HG03060 (cell line): ENCODE results near the gene GDPD5.
A peak's percentile ranks its signal among the peaks of the same experiment; 100 is the strongest.

Experiments
- ATAC-seq: cut with Tn5 transposase; IDR thresholded peaks from one replicate; pipeline ENCODE4 v1.9.1; 2021; ENCODE audit warnings: low read depth, moderate number of reproducible peaks; ENCODE audit not compliant: unreplicated experiment

GDPD5 gene

DNA sequence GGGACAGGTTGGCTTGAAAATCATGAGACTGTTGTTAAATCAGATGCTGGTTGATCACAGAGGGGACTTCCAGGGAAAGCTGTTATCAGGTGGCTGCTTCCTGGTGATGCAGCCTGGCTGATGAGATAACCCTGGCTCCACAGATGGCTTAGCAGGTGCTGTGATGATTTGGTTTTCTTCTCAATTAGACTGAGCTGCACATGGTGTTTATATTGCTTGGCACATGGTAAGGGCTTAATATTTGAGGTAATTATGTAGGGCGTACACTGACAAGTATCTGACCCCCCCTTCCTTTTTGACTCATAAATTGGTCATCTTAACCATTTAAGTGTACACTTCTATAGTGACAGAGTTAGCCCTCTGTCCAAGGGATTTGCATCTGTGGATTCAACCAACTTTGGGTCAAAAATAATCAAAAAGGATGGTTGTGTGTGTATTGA is 119.4 kb downstream of the GDPD5 start:
- ATAC-seq: no peak

DNA sequence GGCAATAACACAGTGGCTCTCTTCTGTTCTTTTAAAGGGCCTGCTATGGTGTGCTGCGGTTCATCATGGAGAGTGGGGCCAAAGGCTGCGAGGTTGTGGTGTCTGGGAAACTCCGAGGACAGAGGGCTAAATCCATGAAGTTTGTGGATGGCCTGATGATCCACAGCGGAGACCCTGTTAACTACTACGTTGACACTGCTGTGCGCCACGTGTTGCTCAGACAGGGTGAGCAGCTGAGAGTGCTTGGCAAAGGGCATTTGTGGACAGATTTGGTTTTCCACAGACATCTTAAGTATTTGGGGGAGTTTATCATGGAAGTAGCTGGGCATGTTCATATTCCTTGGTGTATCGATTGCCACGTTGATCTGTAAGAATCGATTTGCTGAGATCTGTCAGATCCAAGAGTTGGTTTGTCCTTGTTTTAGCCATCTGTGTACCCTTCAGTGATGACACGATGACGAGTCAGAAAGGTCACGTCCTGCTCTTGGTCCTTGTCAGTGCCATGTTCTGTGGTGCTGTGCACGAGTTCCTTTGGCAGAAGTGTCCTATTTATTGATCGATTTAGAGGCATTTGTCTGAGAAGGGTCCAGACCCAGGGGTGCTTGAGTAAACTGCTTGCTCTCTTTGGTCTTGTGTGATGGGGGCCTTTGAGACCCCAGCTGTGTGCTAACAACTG is 121.6 kb downstream of the GDPD5 start:
- no peak for ATAC-seq

DNA sequence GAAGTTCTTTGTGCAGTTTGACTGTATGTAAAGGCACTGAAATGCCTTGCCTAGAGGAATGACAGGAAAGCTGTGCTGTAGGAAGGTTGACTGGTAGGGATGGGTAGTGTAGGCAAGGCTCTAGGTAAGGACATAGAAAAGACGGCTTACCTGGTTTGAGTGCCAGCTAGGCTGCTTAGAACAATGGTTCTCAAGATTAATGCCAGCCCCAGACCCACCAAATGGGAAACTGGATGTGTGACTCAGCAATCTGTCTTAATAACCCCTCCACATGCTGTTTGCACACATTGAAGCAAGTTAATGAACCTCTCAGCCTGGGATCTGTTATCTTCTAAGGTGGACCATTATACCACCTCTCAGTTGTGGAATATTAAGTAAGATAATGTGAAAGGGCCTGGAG is 122.7 kb downstream of the GDPD5 start:
- no peak for ATAC-seq

DNA sequence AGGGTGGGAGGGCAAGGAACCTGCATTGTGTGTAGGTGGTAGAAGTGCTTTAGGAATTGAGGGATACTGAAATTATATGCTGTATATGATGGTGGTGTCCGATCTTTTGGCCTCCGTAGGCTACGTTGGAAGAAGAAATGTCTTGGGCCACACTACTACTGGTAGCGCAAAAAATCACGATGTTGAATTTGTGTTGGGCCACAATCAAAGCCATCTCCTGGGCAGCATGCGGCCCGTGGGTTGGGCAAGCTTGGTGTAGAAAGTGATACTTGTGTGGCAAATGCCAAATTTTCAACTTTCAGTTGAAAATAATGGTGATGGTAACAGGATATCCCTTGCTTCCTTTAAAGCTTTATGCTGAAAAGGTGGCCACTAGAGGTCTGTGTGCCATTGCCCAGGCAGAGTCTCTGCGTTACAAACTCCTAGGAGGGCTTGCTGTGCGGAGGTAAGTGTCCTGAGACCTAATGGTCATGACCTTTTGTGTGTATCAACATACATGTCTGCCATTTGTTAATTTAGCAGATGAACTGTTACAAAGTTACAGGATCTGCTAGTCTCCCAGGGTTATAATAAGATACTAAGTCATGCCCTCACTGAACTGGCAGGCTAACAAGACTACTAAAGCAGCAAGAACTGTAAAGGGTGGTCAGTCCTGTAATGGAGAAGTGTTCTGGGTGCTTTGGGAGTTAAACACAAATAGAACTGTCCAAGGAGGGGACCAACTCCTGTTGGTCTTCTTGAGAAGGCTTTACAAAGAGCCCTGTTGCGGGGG is 123.6 kb downstream of the GDPD5 start:
- no peak for ATAC-seq

DNA sequence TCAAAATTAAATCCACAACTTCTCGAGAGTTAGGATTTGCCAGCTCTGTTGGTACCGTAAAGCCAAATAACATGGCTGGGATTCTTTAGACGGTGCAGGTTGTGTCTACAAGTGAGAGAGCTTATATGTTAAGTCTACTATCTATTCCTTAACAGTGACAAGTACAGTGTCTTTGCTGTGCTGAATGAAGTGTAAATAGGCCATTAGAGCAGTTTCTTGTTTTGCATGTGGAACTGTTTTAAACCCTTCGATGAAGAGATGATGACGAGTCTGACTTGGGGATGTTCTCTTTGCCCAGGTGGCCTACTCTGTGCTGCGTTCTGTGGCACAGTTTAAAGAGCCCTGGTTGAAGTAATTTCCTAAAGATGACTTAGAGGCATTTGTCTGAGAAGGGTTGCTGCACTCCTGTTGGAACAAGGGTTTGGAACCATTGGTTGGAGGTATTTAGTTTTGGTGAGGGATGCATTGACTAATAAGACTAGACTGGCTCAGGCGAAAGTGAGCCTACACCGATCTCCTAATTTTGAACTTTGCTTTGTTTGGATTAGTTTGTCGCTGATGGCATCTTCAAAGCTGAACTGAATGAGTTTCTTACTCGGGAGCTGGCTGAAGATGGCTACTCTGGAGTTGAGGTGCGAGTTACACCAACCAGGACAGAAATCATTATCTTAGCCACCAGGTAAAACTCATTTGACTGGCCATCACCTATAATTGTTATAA is 125.4 kb downstream of the GDPD5 start:
- ATAC-seq: no peak

DNA sequence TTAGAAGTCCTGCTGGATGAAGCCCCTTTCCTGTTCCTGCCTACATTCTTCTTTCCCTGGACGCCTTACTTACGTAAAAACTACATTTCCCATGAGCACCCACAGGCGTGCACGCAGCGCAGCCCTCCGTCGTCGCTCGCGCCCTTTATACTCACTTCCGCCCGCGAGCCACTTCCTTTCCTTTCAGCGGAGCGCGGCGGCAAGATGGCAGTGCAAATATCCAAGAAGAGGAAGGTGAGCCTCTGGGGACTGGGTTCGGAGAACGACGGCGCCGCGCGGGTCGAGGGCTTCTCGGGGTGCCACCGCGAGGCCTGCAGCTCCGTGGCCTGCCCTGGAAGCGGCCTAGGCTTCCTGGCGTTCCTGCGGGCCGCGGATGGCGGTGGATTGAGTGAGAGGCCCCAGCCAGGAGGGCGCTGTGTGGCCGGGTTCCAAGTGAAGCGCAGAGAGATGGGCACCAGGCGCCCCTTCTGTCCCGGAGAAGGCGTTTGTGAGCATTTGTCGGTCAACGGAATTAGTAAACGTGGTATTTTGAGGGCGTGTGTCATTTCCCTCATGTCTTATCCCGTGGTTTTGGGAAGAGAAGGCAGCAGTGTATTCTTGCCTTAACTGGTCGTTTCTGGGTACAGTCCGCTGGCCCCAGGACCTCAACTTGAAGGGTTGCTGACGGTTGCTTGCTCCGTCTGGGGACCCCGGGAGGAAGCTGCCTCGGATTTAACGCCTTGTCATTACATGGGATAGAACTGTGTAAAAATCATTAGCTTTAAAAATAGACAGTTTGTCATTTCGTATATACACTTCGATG is 126.2 kb downstream of the GDPD5 start, which contains the start of gene RPS3:
Gene RPS3, plus strand, starts transcription at position 175 of the 802 bp plus-strand sequence. Its CDS starts 30 bp downstream, at position 205.
- ATAC-seq: peak; percentile 83

DNA sequence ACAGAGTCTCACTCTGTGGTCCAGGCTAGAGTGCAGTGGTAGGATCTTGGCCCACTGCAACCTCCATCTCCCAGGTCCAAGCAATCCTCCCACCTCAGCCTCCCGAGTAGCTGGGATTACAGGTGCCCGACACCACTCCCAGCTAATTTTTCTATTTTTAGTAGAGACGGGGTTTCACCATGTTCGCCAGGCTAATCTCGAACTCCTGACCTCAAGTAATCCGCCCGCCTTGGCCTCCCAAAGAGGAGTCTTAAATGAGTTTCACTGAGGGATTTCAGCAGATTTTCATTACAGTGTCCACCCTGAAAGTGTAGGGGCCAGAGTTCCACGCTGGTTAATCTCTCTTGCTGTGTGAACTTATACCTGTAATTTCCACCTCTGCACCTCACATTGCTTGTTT is 126.8 kb downstream of the GDPD5 start:
- no peak for ATAC-seq

DNA sequence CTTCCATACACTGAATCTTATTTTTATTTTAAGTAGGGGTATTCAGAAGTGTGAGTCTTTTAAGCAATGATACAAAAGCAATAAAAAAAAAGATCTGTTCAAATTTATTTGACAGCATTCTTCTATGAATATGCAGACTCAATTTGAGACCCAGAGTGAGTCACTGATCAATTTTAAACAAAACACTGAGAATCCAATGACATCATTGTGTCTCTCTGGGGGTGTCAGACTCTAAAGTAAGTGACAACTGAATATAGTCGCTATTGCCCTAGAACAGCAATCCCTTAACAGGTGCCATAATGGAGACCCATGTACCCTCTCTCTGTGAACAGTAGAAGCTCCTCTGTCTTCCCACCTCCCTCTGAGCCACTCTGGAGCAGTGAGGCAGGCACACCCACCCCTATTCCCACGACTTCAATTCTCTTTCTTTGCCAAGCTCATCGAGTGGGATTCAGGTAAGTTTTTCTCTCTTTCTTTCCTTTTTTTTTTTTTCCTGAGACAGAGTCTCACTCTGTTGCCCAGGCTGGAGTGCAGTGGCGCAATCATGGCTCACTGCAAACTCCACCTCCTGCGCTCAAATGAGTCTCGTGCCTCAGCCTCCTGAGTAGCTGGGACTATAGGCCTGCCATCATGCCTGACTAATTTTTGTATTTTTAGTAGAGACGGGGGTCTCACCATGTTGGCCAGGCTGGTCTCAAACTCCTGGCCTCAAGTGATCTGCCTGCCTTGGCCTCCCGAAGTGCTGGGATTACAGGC is 131.5 kb downstream of the GDPD5 start:
- no peak for ATAC-seq

DNA sequence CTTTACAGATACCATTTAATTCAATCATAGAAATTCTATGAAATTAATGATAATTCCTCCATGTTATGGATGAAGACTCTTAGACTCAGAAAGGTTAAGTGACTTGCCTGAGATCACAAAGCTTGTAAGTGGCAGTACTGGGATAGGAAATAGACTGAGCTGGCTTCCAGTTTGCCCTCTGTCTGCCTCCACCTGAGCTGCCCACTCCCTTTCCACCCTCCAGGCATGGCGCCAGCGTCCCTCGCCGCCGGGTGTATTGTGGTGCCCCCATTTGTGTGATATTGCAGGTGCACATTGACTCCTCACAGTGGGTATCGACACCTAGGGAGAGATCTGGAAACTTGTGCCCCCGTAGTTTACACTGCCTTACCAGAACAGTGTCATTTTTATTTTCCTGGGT is 135.8 kb downstream of the GDPD5 start:
- ATAC-seq: no peak

DNA sequence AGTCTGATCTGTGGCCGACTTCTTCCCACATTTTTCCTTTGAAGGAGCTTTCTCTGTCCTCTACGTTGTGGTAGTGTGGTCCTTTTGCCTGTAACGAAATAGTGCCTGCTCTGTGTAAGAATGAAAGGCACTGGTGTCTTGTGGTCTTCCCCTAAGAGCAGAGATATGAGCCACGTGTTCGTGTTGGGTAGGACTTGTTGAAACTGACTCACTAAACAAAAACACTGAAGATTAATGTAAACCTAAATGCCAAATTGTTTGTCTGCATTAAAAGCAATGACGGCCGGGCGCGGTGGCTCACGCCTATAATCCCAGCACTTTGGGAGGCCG is 136.5 kb downstream of the GDPD5 start:
- no peak for ATAC-seq

DNA sequence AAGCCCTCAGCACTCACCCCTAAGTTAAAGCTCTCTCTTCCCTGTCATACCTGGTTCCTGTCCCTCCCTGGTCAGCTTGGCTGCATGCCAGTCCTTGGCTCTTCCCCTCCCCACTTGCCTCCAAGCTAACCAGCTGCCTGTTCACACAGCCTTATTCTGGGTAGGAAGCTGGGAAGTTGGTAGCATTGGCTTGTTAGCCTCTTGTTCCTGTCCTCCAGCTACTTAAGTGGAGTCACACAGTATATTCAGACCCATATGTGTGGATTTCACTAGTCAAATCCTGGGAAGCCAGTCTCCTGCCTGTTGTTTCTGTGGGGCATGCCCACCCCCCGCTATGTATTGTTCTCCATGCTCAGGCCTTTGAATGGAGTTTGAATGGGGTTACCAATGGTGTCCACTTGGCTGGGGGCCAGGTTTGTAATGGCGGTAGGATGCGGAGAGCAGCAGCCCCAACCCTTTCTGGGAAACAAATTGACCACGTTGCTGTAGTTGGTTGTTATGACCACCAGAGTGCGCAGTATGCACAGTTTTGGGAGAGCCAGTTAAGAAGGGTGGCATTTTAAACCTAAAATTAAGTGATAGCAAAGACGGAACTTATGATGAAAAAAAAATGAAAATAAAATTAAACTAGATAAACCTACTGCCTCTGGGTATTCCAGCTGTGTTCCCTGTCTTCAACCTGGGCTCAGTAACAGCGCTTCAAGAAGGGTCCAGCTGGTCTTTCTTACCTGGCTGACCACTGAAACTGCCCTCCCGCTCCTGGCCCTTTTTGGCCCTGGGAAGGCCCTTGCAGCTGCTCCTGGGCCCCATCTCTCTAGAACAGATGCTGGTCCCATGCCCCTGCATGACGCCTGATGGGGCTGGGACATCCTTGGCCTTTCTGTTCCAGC is 137.1 kb downstream of the GDPD5 start:
- no peak for ATAC-seq

DNA sequence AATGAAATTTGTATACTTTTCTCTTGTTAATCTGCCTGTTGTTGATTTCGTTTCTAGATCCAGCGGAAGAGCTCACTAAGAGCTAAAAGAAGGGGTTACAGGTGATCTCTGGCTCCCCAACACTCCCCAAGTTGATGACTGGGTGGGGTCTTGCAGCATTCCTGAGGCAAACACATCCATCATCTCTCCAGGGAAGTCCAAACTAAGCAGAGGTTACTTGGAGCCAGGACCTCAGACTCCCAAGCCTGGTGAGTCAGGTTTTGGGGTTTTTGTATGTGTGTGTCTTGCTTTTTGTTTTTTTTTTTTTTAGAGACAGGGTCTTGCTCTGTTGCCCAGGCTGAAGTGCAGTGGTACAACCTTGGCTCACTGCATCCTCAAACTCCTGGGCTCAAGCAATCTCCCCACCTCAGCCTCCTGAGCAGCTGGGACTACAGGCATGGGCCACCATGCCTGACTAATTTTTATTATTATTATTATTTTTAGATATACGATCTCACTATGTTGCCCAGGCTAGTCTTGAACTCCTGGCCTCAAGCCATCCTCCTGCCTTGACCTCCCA is 137.9 kb downstream of the GDPD5 start:
- ATAC-seq: no peak

DNA sequence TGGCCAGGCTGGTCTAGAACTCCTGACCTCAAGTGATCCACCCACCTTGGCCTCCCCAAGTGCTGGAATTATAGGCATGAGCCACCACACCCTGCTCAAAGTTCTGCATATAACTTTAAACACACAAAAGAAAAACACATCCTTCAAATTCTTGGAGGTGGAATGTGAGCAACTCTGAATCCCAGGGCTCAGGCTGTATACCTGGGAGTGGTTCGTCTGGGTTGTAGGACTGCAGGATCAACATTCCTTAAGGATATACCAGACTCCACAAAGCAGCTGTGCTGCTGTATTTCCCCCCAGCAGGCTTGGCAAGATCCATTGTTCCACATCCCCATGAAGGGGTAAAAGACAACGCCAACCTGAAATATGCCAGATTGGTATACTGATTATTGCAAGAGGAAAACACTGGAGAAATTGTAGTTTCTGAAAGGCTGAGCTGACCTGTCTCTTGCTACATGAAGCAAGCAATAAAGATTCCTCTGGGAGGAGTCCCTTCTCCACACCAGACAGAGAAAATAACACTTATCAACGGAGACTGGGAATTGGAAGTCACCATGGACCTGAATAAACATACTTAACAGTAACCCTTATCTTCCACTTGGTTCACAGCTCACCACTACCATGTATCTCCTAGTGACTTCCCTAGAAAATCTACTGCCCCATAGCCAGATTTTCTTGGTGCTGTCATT is 138.7 kb downstream of the GDPD5 start:
- no peak for ATAC-seq
